Suprapubic skin (tissue), 4 donors: ENCODE data around the gene MYO18B.

Experiments used
- EP300 ChIP-seq: sonication (generic); formaldehyde crosslinking; IDR thresholded peaks from one replicate; pipeline ENCODE4 v1.6.1; 2017; ENCODE audit warnings: antibody characterized with exemption
- POLR2A ChIP-seq, 2 donors: fragments of 450-650 bp; IDR thresholded peaks; one replicate each; pipeline ENCODE4 v1.6.1; 2017; ENCODE audit warnings: antibody characterized with exemption in 2 of 2, mild to moderate bottlenecking in 2 of 2, moderate library complexity in 2 of 2
- POLR2AphosphoS5 ChIP-seq, 3 donors: sonication (generic); formaldehyde crosslinking; IDR thresholded peaks; one replicate each; pipeline ENCODE4 v1.6.1; 2017; ENCODE audit warnings: antibody characterized with exemption in 3 of 3
- TF ChIP-seq, protein P1 (sequence below), 2 donors: fragments of 200-600 bp in 1 of 2; fragments of 450-650 bp in 1 of 2; sonication (generic) in 1 of 2; IDR thresholded peaks; one replicate each; pipeline ENCODE4 v1.5.1; 2016 to 2019; ENCODE audit warnings: antibody characterized with exemption in 2 of 2, mild to moderate bottlenecking in 1 of 2, moderate library complexity in 1 of 2

DNA sequence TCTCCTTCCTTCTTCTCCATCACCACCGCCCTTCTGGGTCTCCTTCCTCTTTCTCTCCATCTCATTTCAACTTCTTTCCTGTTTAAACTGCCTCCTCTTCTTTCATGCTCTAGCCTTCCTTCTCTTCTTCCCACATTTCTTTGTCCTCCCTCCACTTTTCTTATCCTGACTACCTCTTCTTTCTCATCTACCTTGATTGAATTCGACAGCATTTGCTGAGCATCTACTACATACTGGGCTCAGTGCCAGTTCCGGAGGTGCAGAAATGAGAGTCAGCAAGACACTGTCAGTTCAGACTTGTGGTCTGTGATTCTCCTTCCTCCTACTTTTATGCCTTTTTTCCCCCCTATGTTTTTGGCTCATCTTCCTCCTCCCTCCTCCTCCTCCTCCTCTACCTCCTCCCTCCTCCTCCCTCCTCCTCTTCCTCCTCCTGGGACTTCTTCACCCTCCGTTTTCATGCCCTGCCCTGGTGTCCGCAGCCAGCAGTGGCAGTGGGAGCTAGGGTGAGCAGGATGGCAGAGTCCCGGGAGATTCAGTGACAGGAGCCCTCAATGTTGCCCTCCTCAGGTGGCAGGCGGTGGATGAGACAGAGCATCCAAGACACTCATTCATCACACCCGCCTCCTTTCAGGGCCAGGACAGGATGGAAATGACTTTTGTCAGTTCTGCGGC is 281.3 kb downstream of the MYO18B start:
- TF ChIP-seq EP300 (no peak), POLR2A (IDR thresholded peaks at IDR 0.05) (no peak), POLR2AphosphoS5 (IDR thresholded peaks at IDR 0.05) (no peak)
- TF ChIP-seq, protein P1, sequence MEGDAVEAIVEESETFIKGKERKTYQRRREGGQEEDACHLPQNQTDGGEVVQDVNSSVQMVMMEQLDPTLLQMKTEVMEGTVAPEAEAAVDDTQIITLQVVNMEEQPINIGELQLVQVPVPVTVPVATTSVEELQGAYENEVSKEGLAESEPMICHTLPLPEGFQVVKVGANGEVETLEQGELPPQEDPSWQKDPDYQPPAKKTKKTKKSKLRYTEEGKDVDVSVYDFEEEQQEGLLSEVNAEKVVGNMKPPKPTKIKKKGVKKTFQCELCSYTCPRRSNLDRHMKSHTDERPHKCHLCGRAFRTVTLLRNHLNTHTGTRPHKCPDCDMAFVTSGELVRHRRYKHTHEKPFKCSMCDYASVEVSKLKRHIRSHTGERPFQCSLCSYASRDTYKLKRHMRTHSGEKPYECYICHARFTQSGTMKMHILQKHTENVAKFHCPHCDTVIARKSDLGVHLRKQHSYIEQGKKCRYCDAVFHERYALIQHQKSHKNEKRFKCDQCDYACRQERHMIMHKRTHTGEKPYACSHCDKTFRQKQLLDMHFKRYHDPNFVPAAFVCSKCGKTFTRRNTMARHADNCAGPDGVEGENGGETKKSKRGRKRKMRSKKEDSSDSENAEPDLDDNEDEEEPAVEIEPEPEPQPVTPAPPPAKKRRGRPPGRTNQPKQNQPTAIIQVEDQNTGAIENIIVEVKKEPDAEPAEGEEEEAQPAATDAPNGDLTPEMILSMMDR (IDR thresholded peaks at IDR 0.05) = no peak
